ENCODE measurements around the gene RNF138. TPM values are rescaled to one million over a fixed set of nuclear protein-coding genes. Genes with fewer than 3 reads are reported as not detected.

The RNF138 gene
- total RNA-seq, 1 experiment from 2014 or later = 26.4 TPM

DNA sequence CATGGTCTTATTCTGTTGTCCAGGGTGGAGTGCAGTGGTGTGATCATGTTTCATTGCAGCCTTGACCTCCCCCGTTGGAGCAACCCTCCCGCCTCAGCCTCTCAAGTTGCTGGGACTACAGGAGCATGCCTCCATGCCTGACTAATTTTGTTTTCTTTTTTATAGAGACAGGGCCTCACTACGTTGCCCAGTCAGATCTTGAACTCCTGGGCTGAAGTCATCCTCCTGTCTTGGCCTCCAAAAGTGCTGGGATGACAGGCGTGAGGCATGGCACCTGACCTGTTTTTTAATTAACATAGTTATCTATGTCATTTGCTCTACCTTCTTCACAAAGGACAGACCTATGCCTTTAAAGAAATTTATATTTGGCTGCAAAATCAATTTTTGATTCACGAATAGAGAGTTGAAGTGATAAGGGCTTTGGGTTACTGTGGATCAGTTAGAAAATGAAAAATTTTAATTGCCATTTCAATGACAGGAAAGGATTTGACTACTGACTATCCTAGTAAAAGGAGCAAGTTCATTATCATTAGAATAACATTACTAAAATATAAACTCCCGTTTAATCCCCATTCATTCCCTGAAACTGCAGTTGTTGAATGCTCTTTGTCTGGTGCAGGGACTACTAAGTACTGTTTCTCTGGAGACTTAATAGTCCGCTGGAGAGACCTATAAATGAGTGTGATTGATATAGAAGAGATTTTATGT is 3.7 kb downstream of the RNF138 start:
- Mint-ChIP-seq H3K4me3 (ENCODE audit: unreplicated experiment) (no peak overlapping the region), H3K27me3 (ENCODE audit: insufficient read depth, unreplicated experiment) (no peaks in the 10 kb centered on the region), H3K9me3 (ENCODE audit: unreplicated experiment) (no peaks in the 10 kb centered on the region), H3K27ac (ENCODE audit: unreplicated experiment) (no peak overlapping the region), H3K36me3 (ENCODE audit: insufficient read depth, unreplicated experiment) (peaks cover 25% of the 10 kb centered on the region), H3K4me1 (ENCODE audit: low read depth, unreplicated experiment) (peaks cover 10% of the 10 kb centered on the region)
- Histone ChIP-seq H3K9me3 (no peaks in the 10 kb centered on the region), H3K36me3 (ENCODE audit: control insufficient read depth, insufficient read depth, low read length) (no peaks in the 10 kb centered on the region), H3K4me3 (ENCODE audit: low read depth, low read length) (no peak overlapping the region), H3K27me3 (replicated peaks; ENCODE audit: control insufficient read depth, insufficient read depth, low read length) (no peaks in the 10 kb centered on the region), H3K4me1 (no peaks in the 10 kb centered on the region)
- TF ChIP-seq CTCF (IDR thresholded peaks at IDR 0.05; ENCODE audit: insufficient read depth in 1 of 2, low read depth in 1 of 2, low read length in 1 of 2, severe bottlenecking in 1 of 2, unreplicated experiment in 1 of 2) = no peak
- ChIA-PET POLR2A (no interaction called here), CTCF (no interaction called here)
- no TSS peak for BruUV-seq (replicated peaks)
- no peak for DNase-seq
- intact Hi-C loops (cut with micrococcal nuclease; ENCODE audit: unreplicated experiment) = loop anchor here (10.0 kb wide), 1 partner anchor 81 kb away; the partner anchor contains the start of gene RNF125

DNA sequence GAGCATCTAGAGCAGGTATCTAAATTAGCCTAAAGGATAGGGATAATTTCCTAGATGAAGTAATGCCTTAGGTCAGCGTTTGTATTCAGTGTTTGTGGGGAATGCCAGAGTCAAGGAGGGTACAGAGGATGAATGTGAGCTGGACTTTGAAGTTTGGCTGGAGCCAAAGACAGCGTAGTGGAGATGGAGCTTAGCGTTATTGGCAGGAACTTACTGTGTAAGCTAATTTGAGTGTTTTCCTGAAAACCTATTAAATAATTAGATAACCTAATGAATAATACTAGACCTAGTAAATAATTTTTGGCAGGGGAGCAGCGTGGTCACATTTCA is 4.2 kb downstream of the RNF138 start:
- no peak for TF ChIP-seq CTCF (IDR thresholded peaks at IDR 0.05; ENCODE audit: insufficient read depth in 1 of 2, low read depth in 1 of 2, low read length in 1 of 2, severe bottlenecking in 1 of 2, unreplicated experiment in 1 of 2)
- H3K27me3 ChIP-seq (replicated peaks; ENCODE audit: control insufficient read depth, insufficient read depth, low read length) = no peaks in the 10 kb centered on the region
- Mint-ChIP-seq H3K9me3 (ENCODE audit: unreplicated experiment) (no peaks in the 10 kb centered on the region), H3K27me3 (ENCODE audit: insufficient read depth, unreplicated experiment) (no peaks in the 10 kb centered on the region), H3K4me3 (ENCODE audit: unreplicated experiment) (no peak overlapping the region), H3K36me3 (ENCODE audit: insufficient read depth, unreplicated experiment) (peaks cover 27% of the 10 kb centered on the region), H3K27ac (ENCODE audit: unreplicated experiment) (no peak overlapping the region), H3K4me1 (ENCODE audit: low read depth, unreplicated experiment) (peaks cover 10% of the 10 kb centered on the region)
- no peak for DNase-seq
- H3K4me3 ChIP-seq (ENCODE audit: low read depth, low read length) = no peak overlapping the region
- ChIA-PET CTCF (no interaction called here), POLR2A (no interaction called here)
- BruUV-seq (replicated peaks) = no TSS peak
- H3K9me3 ChIP-seq = no peaks in the 10 kb centered on the region
- H3K36me3 ChIP-seq (ENCODE audit: control insufficient read depth, insufficient read depth, low read length) = no peaks in the 10 kb centered on the region
- no peaks in the 10 kb centered on the region for H3K4me1 ChIP-seq
- intact Hi-C loops (cut with micrococcal nuclease; ENCODE audit: unreplicated experiment) = loop anchor here (10.0 kb wide), 1 partner anchor 81 kb away; the partner anchor contains the start of gene RNF125

DNA sequence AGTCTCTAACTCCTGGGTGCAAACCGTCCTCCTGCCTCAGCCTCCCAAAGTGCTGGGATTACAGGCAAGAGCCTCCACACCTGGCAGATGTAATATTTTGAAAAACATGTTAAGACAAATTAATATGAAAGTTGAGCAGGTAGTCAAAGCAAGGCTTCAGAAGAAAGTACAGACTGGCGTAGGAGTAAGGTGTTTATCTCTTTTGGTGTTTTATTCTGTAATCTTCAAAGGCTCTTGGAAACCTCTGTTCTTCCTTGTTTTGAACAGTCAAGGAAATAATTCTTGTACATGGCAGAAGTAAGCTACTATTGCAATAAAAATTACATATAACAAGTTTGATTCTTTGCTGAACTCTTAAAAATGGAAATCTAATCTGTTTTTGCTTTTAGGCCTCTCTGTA is 5.3 kb downstream of the RNF138 start:
- ChIA-PET CTCF (no interaction called here), POLR2A (no interaction called here)
- H3K4me1 Mint-ChIP-seq (ENCODE audit: low read depth, unreplicated experiment) = peaks cover 10% of the 10 kb centered on the region
- Histone ChIP-seq H3K4me1 (no peaks in the 10 kb centered on the region), H3K9me3 (no peaks in the 10 kb centered on the region), H3K4me3 (ENCODE audit: low read depth, low read length) (no peak overlapping the region), H3K36me3 (ENCODE audit: control insufficient read depth, insufficient read depth, low read length) (no peaks in the 10 kb centered on the region), H3K27me3 (replicated peaks; ENCODE audit: control insufficient read depth, insufficient read depth, low read length) (no peaks in the 10 kb centered on the region)
- H3K27me3 Mint-ChIP-seq (ENCODE audit: insufficient read depth, unreplicated experiment) = no peaks in the 10 kb centered on the region
- no peaks in the 10 kb centered on the region for H3K9me3 Mint-ChIP-seq (ENCODE audit: unreplicated experiment)
- no peak overlapping the region for H3K27ac Mint-ChIP-seq (ENCODE audit: unreplicated experiment)
- H3K4me3 Mint-ChIP-seq (ENCODE audit: unreplicated experiment) = no peak overlapping the region
- intact Hi-C loops (cut with micrococcal nuclease; ENCODE audit: unreplicated experiment) = loop anchor here (10.0 kb wide), 1 partner anchor 82 kb away; the partner anchor contains the start of gene RNF125
- no peak for TF ChIP-seq CTCF (IDR thresholded peaks at IDR 0.05; ENCODE audit: insufficient read depth in 1 of 2, low read depth in 1 of 2, low read length in 1 of 2, severe bottlenecking in 1 of 2, unreplicated experiment in 1 of 2)
- no TSS peak for BruUV-seq (replicated peaks)
- peaks cover 27% of the 10 kb centered on the region for H3K36me3 Mint-ChIP-seq (ENCODE audit: insufficient read depth, unreplicated experiment)
- DNase-seq = no peak

Measured in Caco-2 (cell line).